ENCODE data around the gene ZNF428. TPM values are rescaled to one million over a fixed set of nuclear protein-coding genes. Genes with fewer than 3 reads are reported as not detected.

Gene ZNF428
- total and polyA plus RNA-seq, 2 experiments from 2014 or later, result 40.2 to 74.9 TPM

DNA sequence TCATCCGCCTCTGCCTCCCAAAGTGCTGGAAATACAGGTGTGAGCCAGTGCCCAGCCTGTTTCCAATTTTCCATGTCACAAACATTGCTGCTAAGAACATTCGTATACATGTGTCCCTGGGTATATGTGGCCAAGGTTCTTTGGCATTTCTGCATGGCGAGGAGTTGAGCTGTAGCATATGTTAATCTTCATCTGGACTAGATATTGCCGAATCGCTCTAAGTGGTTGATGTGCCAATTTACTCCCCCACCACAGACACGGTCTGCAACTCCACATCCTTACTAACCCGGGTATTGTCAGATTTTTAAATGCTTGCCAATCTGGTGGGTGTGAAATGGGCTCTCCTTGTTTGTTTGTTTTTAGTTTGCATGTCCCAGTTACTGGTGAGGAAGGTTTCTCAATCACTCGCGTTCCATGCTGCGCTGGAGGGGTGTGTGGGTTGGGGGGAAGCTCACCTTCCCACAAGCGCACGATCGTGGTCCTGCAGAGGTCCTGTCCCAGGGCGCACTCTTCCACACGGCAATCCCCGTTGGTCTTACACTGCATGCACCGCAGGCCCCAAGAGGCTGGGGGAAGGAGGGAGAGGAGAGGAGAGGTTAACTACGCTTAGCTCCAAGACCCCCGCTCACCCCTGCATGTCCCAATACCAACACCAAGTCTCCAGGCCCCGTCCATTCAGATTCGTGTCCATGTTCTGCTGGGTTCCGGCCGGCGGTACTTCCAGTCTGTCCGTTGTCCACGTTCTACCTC lies 47.9 kb upstream of the ZNF428 start:
- H3K36me3 ChIP-seq (replicated peaks; ENCODE audit: insufficient read depth, low read depth), result no peaks in the 10 kb centered on the region
- 57% methylated on average over 26 of the region's 26 CpGs for WGBS (ENCODE audit: low lambda C conversion rate, missing lambda C conversion rate)
- no peak for DNase-seq (ENCODE audit: low spot score)
- peaks cover 11% of the 10 kb centered on the region for H3K4me1 ChIP-seq (ENCODE audit: insufficient read depth)
- no peak overlapping the region for H3K27ac ChIP-seq
- peak overlapping the region; percentile 10 for H3K4me3 ChIP-seq
- no peaks in the 10 kb centered on the region for H3K9me2 ChIP-seq (replicated peaks; ENCODE audit: insufficient read depth)
- no peaks in the 10 kb centered on the region for H4K20me1 ChIP-seq (ENCODE audit: insufficient read depth, poor library complexity, severe bottlenecking)
- no peaks in the 10 kb centered on the region for H3K9me3 ChIP-seq (ENCODE audit: low read depth)
- H3K79me2 ChIP-seq, result no peaks in the 10 kb centered on the region
- H3K4me2 ChIP-seq, result peak overlapping the region; percentile 79
- peak overlapping the region; percentile 21 for H2AFZ ChIP-seq
- H3K27me3 ChIP-seq, result no peaks in the 10 kb centered on the region
- TF ChIP-seq EZH2phosphoT487 (IDR thresholded peaks at IDR 0.05; ENCODE audit: low read depth, severe bottlenecking, unreplicated experiment) (no peak), EZH2 (IDR thresholded peaks at IDR 0.05; ENCODE audit: borderline replicate concordance) (no peak)
- TF ChIP-seq, protein P1, sequence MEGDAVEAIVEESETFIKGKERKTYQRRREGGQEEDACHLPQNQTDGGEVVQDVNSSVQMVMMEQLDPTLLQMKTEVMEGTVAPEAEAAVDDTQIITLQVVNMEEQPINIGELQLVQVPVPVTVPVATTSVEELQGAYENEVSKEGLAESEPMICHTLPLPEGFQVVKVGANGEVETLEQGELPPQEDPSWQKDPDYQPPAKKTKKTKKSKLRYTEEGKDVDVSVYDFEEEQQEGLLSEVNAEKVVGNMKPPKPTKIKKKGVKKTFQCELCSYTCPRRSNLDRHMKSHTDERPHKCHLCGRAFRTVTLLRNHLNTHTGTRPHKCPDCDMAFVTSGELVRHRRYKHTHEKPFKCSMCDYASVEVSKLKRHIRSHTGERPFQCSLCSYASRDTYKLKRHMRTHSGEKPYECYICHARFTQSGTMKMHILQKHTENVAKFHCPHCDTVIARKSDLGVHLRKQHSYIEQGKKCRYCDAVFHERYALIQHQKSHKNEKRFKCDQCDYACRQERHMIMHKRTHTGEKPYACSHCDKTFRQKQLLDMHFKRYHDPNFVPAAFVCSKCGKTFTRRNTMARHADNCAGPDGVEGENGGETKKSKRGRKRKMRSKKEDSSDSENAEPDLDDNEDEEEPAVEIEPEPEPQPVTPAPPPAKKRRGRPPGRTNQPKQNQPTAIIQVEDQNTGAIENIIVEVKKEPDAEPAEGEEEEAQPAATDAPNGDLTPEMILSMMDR (IDR thresholded peaks at IDR 0.05; ENCODE audit: poor library complexity), result no peak

DNA sequence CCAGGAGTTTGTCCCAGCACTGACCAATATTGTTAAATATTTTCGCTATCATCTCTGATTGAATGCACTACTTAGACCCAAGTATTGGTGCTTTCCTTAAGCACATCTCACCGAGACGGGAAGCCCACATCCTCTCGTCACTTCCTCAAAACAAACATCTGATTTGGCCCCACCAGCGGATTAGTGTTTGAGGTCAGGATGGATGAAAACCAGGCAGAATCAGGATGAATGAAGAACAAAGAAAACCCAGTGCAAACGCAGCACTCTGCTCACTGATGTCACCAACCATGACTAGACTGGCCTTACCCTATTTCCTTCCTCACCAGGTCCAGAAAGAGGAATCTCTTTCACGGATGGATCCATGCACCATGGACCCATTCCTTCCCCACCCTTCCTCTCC lies 44.6 kb upstream of the ZNF428 start:
- no peaks in the 10 kb centered on the region for H4K20me1 ChIP-seq (ENCODE audit: insufficient read depth, poor library complexity, severe bottlenecking)
- peaks cover 5% of the 10 kb centered on the region for H3K4me1 ChIP-seq (ENCODE audit: insufficient read depth)
- no peak overlapping the region for H3K27ac ChIP-seq
- no peaks in the 10 kb centered on the region for H3K9me2 ChIP-seq (replicated peaks; ENCODE audit: insufficient read depth)
- no peaks in the 10 kb centered on the region for H3K9me3 ChIP-seq (ENCODE audit: low read depth)
- no peak overlapping the region for H3K4me2 ChIP-seq
- no peaks in the 10 kb centered on the region for H3K27me3 ChIP-seq
- no peak for DNase-seq (ENCODE audit: low spot score)
- H3K4me3 ChIP-seq, result no peak overlapping the region
- WGBS (ENCODE audit: low lambda C conversion rate, missing lambda C conversion rate), result 84% methylated on average over 7 of the region's 7 CpGs
- no peaks in the 10 kb centered on the region for H3K79me2 ChIP-seq
- TF ChIP-seq EZH2 (IDR thresholded peaks at IDR 0.05; ENCODE audit: borderline replicate concordance) (no peak), EZH2phosphoT487 (IDR thresholded peaks at IDR 0.05; ENCODE audit: low read depth, severe bottlenecking, unreplicated experiment) (no peak)
- TF ChIP-seq, protein P1 (IDR thresholded peaks at IDR 0.05; ENCODE audit: poor library complexity), result no peak
- H2AFZ ChIP-seq, result no peak overlapping the region
- no peaks in the 10 kb centered on the region for H3K36me3 ChIP-seq (replicated peaks; ENCODE audit: insufficient read depth, low read depth)

DNA sequence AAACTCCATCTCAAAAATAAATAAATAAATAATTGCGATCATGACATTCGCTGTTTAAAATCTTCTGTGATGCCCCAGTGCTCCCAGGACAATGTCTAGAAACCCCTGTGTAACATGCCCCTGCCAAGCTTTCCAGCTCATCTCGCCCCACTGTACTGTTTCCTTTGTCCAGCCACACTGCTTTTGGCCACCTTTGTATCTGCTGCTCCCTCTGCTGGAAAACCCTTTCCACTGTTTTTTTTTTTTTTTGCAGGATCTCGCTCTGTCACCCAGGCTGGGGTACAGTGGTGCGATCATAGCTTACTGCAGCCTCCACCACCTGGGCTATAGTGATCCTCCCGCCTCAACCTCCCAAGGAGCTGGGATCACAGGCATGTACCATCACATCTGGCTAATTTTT lies 43.1 kb upstream of the ZNF428 start:
- Histone ChIP-seq H4K20me1 (ENCODE audit: insufficient read depth, poor library complexity, severe bottlenecking) (no peaks in the 10 kb centered on the region), H3K4me1 (ENCODE audit: insufficient read depth) (peaks cover 3% of the 10 kb centered on the region), H3K27me3 (no peaks in the 10 kb centered on the region), H3K9me3 (ENCODE audit: low read depth) (no peaks in the 10 kb centered on the region), H3K4me2 (no peak overlapping the region), H3K9me2 (replicated peaks; ENCODE audit: insufficient read depth) (no peaks in the 10 kb centered on the region), H3K27ac (no peak overlapping the region), H3K79me2 (no peaks in the 10 kb centered on the region), H2AFZ (no peak overlapping the region), H3K36me3 (replicated peaks; ENCODE audit: insufficient read depth, low read depth) (no peaks in the 10 kb centered on the region), H3K4me3 (no peak overlapping the region)
- TF ChIP-seq EZH2 (IDR thresholded peaks at IDR 0.05; ENCODE audit: borderline replicate concordance), result no peak
- TF ChIP-seq, protein P1 (IDR thresholded peaks at IDR 0.05; ENCODE audit: poor library complexity), result peak; percentile 28
- TF ChIP-seq EZH2phosphoT487 (IDR thresholded peaks at IDR 0.05; ENCODE audit: low read depth, severe bottlenecking, unreplicated experiment), result no peak
- WGBS (ENCODE audit: low lambda C conversion rate, missing lambda C conversion rate), result 95% methylated on average over 6 of the region's 6 CpGs
- DNase-seq (ENCODE audit: low spot score), result no peak
